ENCODE results near the gene CLCNKA. TPM values are rescaled to one million over a fixed set of nuclear protein-coding genes. Genes with fewer than 3 reads are reported as not detected.

Gene CLCNKA
- total RNA-seq, 2 experiments from 2014 or later: not detected

DNA sequence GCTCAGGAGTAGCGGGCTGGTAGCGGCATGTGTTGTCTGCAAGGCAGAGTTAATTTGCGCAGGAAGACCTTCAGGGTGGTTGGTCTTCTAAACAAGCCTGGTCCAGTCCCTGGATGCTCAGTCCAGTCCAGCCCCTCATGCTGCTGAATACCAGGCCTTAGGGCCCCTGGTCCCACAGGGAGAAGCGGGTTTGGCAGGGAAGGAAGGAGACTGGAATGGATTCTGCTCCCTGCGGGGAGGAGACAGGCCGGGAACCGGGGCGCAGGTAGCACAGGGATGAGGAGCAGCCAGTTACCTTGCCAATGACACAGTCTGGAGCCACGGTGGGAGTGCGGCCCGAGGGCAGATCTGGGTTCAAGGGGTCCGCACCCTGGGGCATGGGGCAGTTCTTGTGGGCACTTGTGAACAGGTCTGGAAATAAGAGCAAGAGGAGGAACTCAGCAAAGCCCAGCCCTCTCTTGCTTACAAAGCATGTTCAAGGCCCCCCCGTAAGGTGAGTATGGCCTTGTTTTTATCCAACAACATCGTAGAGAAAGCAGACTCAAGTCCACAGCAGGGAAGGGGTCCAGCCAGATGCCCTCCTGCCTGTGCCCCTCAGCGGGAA, 41.5 kb downstream of the CLCNKA start:
- ChIA-PET CTCF (ENCODE audit: unreplicated experiment) (no interaction called here), POLR2A (no interaction called here)
- intact Hi-C loops (cut with micrococcal nuclease; ENCODE audit: unreplicated experiment): no loop called here

DNA sequence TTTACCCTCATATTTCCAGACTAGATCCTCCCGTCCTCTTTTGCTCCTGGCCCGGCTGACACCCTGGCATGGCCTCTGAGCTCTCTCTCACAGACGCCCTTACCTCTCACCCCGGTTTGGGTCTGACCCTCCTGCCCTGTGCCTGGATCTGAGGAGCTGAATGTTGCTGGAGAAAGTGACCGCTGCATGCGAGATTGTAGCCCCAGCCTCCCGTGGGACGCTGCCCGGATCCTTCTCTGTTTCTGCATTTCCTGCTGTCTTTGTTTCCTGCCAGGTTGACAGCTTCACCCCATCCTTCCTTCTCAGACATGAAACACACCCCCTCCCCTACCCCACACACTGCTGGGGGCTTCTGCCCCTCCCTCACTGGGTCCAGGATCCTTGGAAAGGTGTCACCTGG, 42.1 kb downstream of the CLCNKA start:
- no peak overlapping the region for H3K4me2 ChIP-seq (ENCODE audit: low read length)
- ChIA-PET POLR2A (no interaction called here), CTCF (ENCODE audit: unreplicated experiment) (no interaction called here)
- H3K79me2 ChIP-seq (ENCODE audit: insufficient read depth, low read depth, low read length): no peaks in the 10 kb centered on the region
- no peak for DNase-seq (ENCODE audit: low spot score)
- H4K20me1 ChIP-seq (ENCODE audit: insufficient read depth, low read length): no peaks in the 10 kb centered on the region
- no TSS peak for BruUV-seq (replicated peaks)
- TF ChIP-seq, protein P1, sequence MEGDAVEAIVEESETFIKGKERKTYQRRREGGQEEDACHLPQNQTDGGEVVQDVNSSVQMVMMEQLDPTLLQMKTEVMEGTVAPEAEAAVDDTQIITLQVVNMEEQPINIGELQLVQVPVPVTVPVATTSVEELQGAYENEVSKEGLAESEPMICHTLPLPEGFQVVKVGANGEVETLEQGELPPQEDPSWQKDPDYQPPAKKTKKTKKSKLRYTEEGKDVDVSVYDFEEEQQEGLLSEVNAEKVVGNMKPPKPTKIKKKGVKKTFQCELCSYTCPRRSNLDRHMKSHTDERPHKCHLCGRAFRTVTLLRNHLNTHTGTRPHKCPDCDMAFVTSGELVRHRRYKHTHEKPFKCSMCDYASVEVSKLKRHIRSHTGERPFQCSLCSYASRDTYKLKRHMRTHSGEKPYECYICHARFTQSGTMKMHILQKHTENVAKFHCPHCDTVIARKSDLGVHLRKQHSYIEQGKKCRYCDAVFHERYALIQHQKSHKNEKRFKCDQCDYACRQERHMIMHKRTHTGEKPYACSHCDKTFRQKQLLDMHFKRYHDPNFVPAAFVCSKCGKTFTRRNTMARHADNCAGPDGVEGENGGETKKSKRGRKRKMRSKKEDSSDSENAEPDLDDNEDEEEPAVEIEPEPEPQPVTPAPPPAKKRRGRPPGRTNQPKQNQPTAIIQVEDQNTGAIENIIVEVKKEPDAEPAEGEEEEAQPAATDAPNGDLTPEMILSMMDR (conservative IDR thresholded peaks at IDR 0.05; ENCODE audit: low read length): no peak
- H3K9me3 ChIP-seq (ENCODE audit: low read length): no peaks in the 10 kb centered on the region
- H3K4me3 ChIP-seq (ENCODE audit: low read depth, low read length, poor library complexity, severe bottlenecking): no peak overlapping the region
- H3K9me2 ChIP-seq (ENCODE audit: insufficient read depth, low read length): no peaks in the 10 kb centered on the region
- H3K27ac ChIP-seq (ENCODE audit: low read depth, low read length, poor library complexity, severe bottlenecking): no peak overlapping the region
- H3K4me1 ChIP-seq (ENCODE audit: insufficient read depth, low read length, poor library complexity, severe bottlenecking): no peaks in the 10 kb centered on the region
- H3K36me3 ChIP-seq (ENCODE audit: insufficient read depth, low read length): no peaks in the 10 kb centered on the region
- intact Hi-C loops (cut with micrococcal nuclease; ENCODE audit: unreplicated experiment): no loop called here
- H2AFZ ChIP-seq (ENCODE audit: low read length): no peak overlapping the region

More for the DNA sequence above, 41.5 kb downstream of the CLCNKA start:
- H3K9me3 ChIP-seq (ENCODE audit: low read length): no peaks in the 10 kb centered on the region
- no peak overlapping the region for H2AFZ ChIP-seq (ENCODE audit: low read length)
- no peak overlapping the region for H3K4me2 ChIP-seq (ENCODE audit: low read length)
- no peak for TF ChIP-seq EZH2phosphoT487 (IDR thresholded peaks at IDR 0.05; ENCODE audit: borderline replicate concordance, low read depth, low read length)
- TF ChIP-seq, protein P1 (conservative IDR thresholded peaks at IDR 0.05; ENCODE audit: low read length): no peak
- H3K27ac ChIP-seq (ENCODE audit: low read depth, low read length, poor library complexity, severe bottlenecking): no peak overlapping the region
- no peak overlapping the region for H3K4me3 ChIP-seq (ENCODE audit: low read depth, low read length, poor library complexity, severe bottlenecking)
- no TSS peak for BruUV-seq (replicated peaks)
- DNase-seq (ENCODE audit: low spot score): no peak
- no peaks in the 10 kb centered on the region for H3K9me2 ChIP-seq (ENCODE audit: insufficient read depth, low read length)
- no peaks in the 10 kb centered on the region for H3K79me2 ChIP-seq (ENCODE audit: insufficient read depth, low read depth, low read length)
- no peaks in the 10 kb centered on the region for H3K4me1 ChIP-seq (ENCODE audit: insufficient read depth, low read length, poor library complexity, severe bottlenecking)
- no peaks in the 10 kb centered on the region for H4K20me1 ChIP-seq (ENCODE audit: insufficient read depth, low read length)
- H3K36me3 ChIP-seq (ENCODE audit: insufficient read depth, low read length): no peaks in the 10 kb centered on the region

DNA sequence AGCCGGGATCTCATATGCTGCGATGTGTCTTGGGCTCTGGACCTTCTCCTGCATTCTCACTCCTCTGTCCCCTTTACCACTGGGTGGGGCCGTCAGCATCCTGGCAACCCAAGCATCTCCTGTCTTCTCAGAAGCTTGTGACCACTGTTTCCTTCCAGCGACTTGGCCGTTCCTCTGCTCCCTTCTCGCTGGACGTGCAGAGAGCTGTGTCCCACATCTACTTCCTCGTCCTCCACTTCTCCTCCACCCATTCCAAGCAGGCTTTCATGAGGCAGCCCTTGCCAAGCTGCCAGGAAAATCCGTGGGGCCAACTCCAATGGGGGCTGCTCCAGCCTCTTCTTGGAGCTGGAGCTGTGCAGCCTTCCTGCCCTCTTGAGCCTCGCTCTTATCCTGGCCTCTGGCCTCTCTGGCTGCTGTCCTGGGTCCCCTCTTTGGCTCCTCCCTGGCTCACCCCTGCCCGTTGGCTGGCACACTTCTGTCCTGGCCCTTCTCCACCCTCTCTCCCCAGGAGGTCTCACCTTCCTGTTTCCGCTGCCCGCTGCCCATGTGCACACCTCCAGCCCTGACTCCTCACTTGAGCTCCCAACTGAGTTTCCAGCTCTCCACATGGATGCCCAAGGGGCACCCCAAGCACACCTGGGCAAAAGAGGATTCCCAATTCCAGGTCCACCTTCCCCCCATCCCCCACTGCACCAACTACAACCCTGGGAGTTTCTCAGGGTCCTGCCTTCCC, 42.9 kb downstream of the CLCNKA start:
- Histone ChIP-seq H3K4me2 (ENCODE audit: low read length) (no peak overlapping the region), H3K4me3 (ENCODE audit: low read depth, low read length, poor library complexity, severe bottlenecking) (no peak overlapping the region), H3K36me3 (ENCODE audit: insufficient read depth, low read length) (no peaks in the 10 kb centered on the region), H3K9me3 (ENCODE audit: low read length) (no peaks in the 10 kb centered on the region), H3K27ac (ENCODE audit: low read depth, low read length, poor library complexity, severe bottlenecking) (no peak overlapping the region), H3K9me2 (ENCODE audit: insufficient read depth, low read length) (no peaks in the 10 kb centered on the region), H3K4me1 (ENCODE audit: insufficient read depth, low read length, poor library complexity, severe bottlenecking) (no peaks in the 10 kb centered on the region), H3K79me2 (ENCODE audit: insufficient read depth, low read depth, low read length) (no peaks in the 10 kb centered on the region), H4K20me1 (ENCODE audit: insufficient read depth, low read length) (no peaks in the 10 kb centered on the region), H2AFZ (ENCODE audit: low read length) (no peak overlapping the region)
- TF ChIP-seq, protein P1 (conservative IDR thresholded peaks at IDR 0.05; ENCODE audit: low read length): no peak
- TF ChIP-seq EZH2phosphoT487 (IDR thresholded peaks at IDR 0.05; ENCODE audit: borderline replicate concordance, low read depth, low read length): no peak
- no peak for DNase-seq (ENCODE audit: low spot score)
- BruUV-seq (replicated peaks): no TSS peak
- ChIA-PET CTCF (ENCODE audit: unreplicated experiment) (interaction anchor here (0.6 kb wide), 1 partner anchor 41 kb away, joined by 3 read pairs; no protein-coding TSS in a partner anchor), POLR2A (no interaction called here)
- intact Hi-C loops (cut with micrococcal nuclease; ENCODE audit: unreplicated experiment): no loop called here
